H1 (cell line): Measurements from ENCODE around the gene SMTNL2. TPM values are rescaled to one million over a fixed set of nuclear protein-coding genes. Genes with fewer than 3 reads are reported as not detected.

Experiments
- BRCA1 ChIP-seq: IDR thresholded peaks from 2 replicates; pipeline ENCODE4 v1.6.1; 2012; ENCODE audit warnings: low read depth, low read length, improper control_type of control experiment
- KDM1A ChIP-seq: fragments of 200-600, 300-600 bp; sonication (generic); IDR thresholded peaks from 2 replicates; pipeline ENCODE4 v1.7.1; 2016; ENCODE audit warnings: mild to moderate bottlenecking, low read length, borderline replicate concordance
- KDM4A ChIP-seq: IDR thresholded peaks from one replicate; pipeline ENCODE4 v1.7.1; 2012; ENCODE audit warnings: low read depth, mild to moderate bottlenecking, moderate library complexity, low read length, inconsistent platforms; ENCODE audit not compliant: severe bottlenecking
- NANOG ChIP-seq: IDR thresholded peaks from 2 replicates; pipeline ENCODE4 v1.6.1; 2011; ENCODE audit warnings: low read length, low read depth, mild to moderate bottlenecking, inconsistent platforms; ENCODE audit not compliant: insufficient read depth, poor library complexity, severe bottlenecking
- PHF8 ChIP-seq: fragments of 200-600 bp; sonication (generic); conservative IDR thresholded peaks from 2 replicates; pipeline ENCODE4 v1.7.1; 2012; ENCODE audit warnings: low read depth, mild to moderate bottlenecking, inconsistent platforms, low read length, moderate library complexity
- POU5F1 ChIP-seq: IDR thresholded peaks from 2 replicates; pipeline ENCODE4 v1.6.1; 2011; ENCODE audit warnings: low read depth, mild to moderate bottlenecking, low read length, moderate library complexity
- RAD21 ChIP-seq, 2 experiments: IDR thresholded peaks in 1 of 2; conservative IDR thresholded peaks in 1 of 2; 2 replicates each; pipeline ENCODE4 v1.6.1; 2011; ENCODE audit warnings: low read depth in 2 of 2, low read length in 2 of 2, improper control_type of control experiment in 1 of 2, inconsistent platforms in 1 of 2, mild to moderate bottlenecking in 1 of 2, moderate library complexity in 1 of 2
- SIN3A ChIP-seq, 2 experiments: IDR thresholded peaks in 1 of 2; conservative IDR thresholded peaks in 1 of 2; 2 replicates each; pipeline ENCODE4 v1.6.1; 2011 to 2012; ENCODE audit warnings: low read length in 2 of 2, improper control_type of control experiment in 1 of 2, low read depth in 1 of 2, mild to moderate bottlenecking in 1 of 2
- TEAD4 ChIP-seq: IDR thresholded peaks from 2 replicates; pipeline ENCODE4 v1.6.1; 2012; ENCODE audit warnings: low read depth, low read length, inconsistent platforms, mixed read lengths
- polyA plus RNA-seq, 7 experiments: library from polyadenylated mRNA; depleted of rRNA in 3 of 7; stranded (reverse) in 5 of 7; unstranded in 2 of 7; fragments of >200 nt in 5 of 7; fragments of 200-250 nt in 2 of 7; gene quantifications; 1 replicate in 5 of 7; 2 replicates in 1 of 7; 4 replicates in 1 of 7; pipeline versions ENCODE4 v1.2.1 to v1.2.3, GENCODE V29; 2011 to 2013; ENCODE audit warnings: missing spikeins in 2 of 7, mixed read lengths in 2 of 7
- total RNA-seq: library from RNA; stranded (reverse); fragmentation: NEBNext Ultra II Directional; extraction: Animal tissue kit (Norgen Biotek cat#: 25700); gene quantifications from 2 replicates; pipeline ENCODE4 v1.2.1, GENCODE V29; 2021
- TF ChIP-seq, protein P1 (sequence below): IDR thresholded peaks from 2 replicates; pipeline ENCODE4 v1.6.1; 2012; ENCODE audit warnings: low read length, inconsistent platforms

Gene SMTNL2
- total and polyA plus RNA-seq, 2 of the 8 experiments (the other 6 are each of a cell fraction or from before 2014, with no cell fraction given) = 3.6 to 4.5 TPM

DNA sequence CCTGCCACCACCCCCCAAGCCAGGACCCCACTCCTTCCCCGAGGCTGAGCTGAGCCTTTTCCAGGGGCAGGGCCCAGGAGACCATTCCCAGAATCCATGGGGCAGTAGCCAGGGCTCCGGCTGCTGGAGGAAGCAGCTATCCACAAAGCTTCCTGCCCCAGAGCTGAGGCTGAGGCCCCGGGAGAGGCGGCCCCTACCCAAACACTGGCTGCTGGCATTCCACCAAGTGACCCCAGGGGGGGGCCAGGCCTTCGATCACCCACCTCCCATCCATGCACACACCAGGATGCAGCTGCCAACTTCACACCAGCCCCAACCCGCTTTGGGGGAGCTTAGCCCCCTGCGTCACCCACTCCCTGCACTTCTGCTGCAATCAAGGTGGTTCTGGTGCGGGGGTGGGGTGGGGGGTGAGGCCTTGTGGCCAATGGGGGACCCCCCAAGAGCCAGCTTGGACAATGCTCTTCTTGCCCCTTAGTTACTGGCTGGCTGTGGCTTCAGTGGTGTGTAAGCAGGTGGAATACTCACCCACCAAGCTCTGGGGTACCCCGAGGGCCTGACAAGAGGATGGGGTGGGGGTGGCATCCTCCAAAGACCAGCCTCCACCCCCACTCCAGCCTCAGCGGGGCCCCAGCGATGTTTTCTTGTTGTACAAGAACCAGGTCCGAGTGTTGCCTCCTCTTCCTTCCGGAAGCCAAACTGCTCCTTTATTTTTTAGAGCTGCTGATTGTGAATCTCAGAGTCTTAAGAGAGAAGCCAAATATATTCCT lies 45.9 kb upstream of the SMTNL2 start (continued):
- TF ChIP-seq, protein P1, sequence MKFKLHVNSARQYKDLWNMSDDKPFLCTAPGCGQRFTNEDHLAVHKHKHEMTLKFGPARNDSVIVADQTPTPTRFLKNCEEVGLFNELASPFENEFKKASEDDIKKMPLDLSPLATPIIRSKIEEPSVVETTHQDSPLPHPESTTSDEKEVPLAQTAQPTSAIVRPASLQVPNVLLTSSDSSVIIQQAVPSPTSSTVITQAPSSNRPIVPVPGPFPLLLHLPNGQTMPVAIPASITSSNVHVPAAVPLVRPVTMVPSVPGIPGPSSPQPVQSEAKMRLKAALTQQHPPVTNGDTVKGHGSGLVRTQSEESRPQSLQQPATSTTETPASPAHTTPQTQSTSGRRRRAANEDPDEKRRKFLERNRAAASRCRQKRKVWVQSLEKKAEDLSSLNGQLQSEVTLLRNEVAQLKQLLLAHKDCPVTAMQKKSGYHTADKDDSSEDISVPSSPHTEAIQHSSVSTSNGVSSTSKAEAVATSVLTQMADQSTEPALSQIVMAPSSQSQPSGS = no peak
- TF ChIP-seq SIN3A (conservative IDR thresholded peaks at IDR 0.05 in 1 of 2, IDR thresholded peaks at IDR 0.05 in 1 of 2; ENCODE audit: low read depth in 1 of 2, low read length in 2 of 2) (no peak), PHF8 (no peak), KDM4A (no peak), KDM1A (no peak), POU5F1 (no peak), NANOG (no peak), TEAD4 (no peak), RAD21 (IDR thresholded peaks at IDR 0.05 in 1 of 2, conservative IDR thresholded peaks at IDR 0.05 in 1 of 2; ENCODE audit: low read depth in 2 of 2, low read length in 2 of 2) (no peak), BRCA1 (no peak)
